HepG2 (cell line): ENCODE measurements around the gene CCT7. TPM values are rescaled to one million over a fixed set of nuclear protein-coding genes. Genes with fewer than 3 reads are reported as not detected.
A peak's percentile ranks its signal among the peaks of the same experiment; 100 is the strongest.

Experiments
- ARHGAP35 ChIP-seq: sonication (generic); formaldehyde crosslinking; IDR thresholded peaks from 2 replicates; pipeline ENCODE4 v1.9.0; 2022; ENCODE audit warnings: mild to moderate bottlenecking, inconsistent platforms, moderate library complexity, missing genetic modification reagents, borderline replicate concordance
- DMAP1 ChIP-seq: IDR thresholded peaks from 2 replicates; pipeline ENCODE4 v1.6.1; 2016
- HNF4G ChIP-seq, 2 experiments: sonication (generic) in 1 of 2; formaldehyde crosslinking in 1 of 2; IDR thresholded peaks; 2 replicates each; pipeline versions ENCODE4 v1.4.0 to v1.6.1; 2011 to 2020; ENCODE audit warnings: borderline replicate concordance in 2 of 2, low read depth in 2 of 2, mild to moderate bottlenecking in 2 of 2, low read length in 1 of 2, missing genetic modification reagents in 1 of 2, moderate library complexity in 1 of 2
- JARID2 ChIP-seq: sonication (generic); formaldehyde crosslinking; IDR thresholded peaks from 2 replicates; pipeline ENCODE4 v1.8.1; 2023; ENCODE audit warnings: missing genetic modification reagents, inconsistent platforms; ENCODE audit not compliant: insufficient replicate concordance
- PTBP1 ChIP-seq: fragments of 200-400 bp; formaldehyde crosslinking; IDR thresholded peaks from 2 replicates; pipeline ENCODE4 v1.6.1; 2018; ENCODE audit warnings: low read length, low read depth; ENCODE audit not compliant: poor library complexity, severe bottlenecking
- SMC3 ChIP-seq: IDR thresholded peaks from 2 replicates; pipeline ENCODE4 v1.6.1; 2011; ENCODE audit warnings: low read length, improper control_type of control experiment
- YEATS2 ChIP-seq: sonication (generic); formaldehyde crosslinking; IDR thresholded peaks from 2 replicates; pipeline ENCODE4 v1.4.0; 2020; ENCODE audit warnings: missing genetic modification reagents, borderline replicate concordance
- ZNF230 ChIP-seq: sonication (generic); formaldehyde crosslinking; IDR thresholded peaks from 2 replicates; pipeline ENCODE4 v1.4.0; 2020; ENCODE audit warnings: mild to moderate bottlenecking, missing genetic modification reagents
- ZNF326 ChIP-seq: sonication (generic); formaldehyde crosslinking; IDR thresholded peaks from 2 replicates; pipeline ENCODE4 v1.4.0; 2020; ENCODE audit warnings: missing genetic modification reagents, borderline replicate concordance
- ZNF724P ChIP-seq: sonication (generic); formaldehyde crosslinking; IDR thresholded peaks from 2 replicates; pipeline ENCODE4 v1.8.0; 2022; ENCODE audit warnings: missing genetic modification reagents, borderline replicate concordance
- ZNF772 ChIP-seq: sonication (generic); formaldehyde crosslinking; IDR thresholded peaks from 2 replicates; pipeline ENCODE4 v1.5.0; 2020; ENCODE audit warnings: mild to moderate bottlenecking, missing genetic modification reagents
- ZNF83 ChIP-seq: sonication (generic); formaldehyde crosslinking; IDR thresholded peaks from 2 replicates; pipeline ENCODE4 v1.4.0; 2020; ENCODE audit warnings: missing genetic modification reagents, mild to moderate bottlenecking, borderline replicate concordance
- polyA plus RNA-seq, 8 experiments: library from polyadenylated mRNA; depleted of rRNA in 3 of 8; stranded (reverse) in 7 of 8; unstranded in 1 of 8; fragments of >200 nt; fragmentation: Illumina TruSeq in 4 of 8; extraction: Trizol in 4 of 8; gene quantifications; 2 replicates each; pipeline versions ENCODE4 v1.2.1 to v1.2.3, GENCODE V29; 2011 to 2016; ENCODE audit warnings: low read depth in 4 of 8, missing spikeins in 1 of 8, mixed read lengths in 1 of 8; ENCODE audit not compliant: insufficient read depth in 1 of 8
- total RNA-seq, 5 experiments: library from RNA; depleted of rRNA; stranded (reverse); fragments of >200 nt; fragmentation: Illumina TruSeq; extraction: Trizol; gene quantifications; 2 replicates each; pipeline ENCODE4 v1.2.3, GENCODE V29; 2016; ENCODE audit warnings: low read depth in 1 of 5
- TF ChIP-seq, protein P1 (sequence below): fragments of 450-650 bp; IDR thresholded peaks from 2 replicates; pipeline ENCODE4 v1.6.1; 2017
- TF ChIP-seq, protein P2 (sequence below): IDR thresholded peaks from 2 replicates; pipeline ENCODE4 v1.4.0; 2020; ENCODE audit warnings: mild to moderate bottlenecking, missing genetic modification reagents
- TF ChIP-seq, protein P3 (sequence below): sonication (generic); formaldehyde crosslinking; IDR thresholded peaks from 2 replicates; pipeline ENCODE4 v1.4.0; 2020; ENCODE audit warnings: missing genetic modification reagents
- TF ChIP-seq, protein P4 (sequence below): IDR thresholded peaks from 2 replicates; pipeline ENCODE4 v1.6.1; 2016; ENCODE audit warnings: low read depth, control low read depth

CCT7 gene
- total and polyA plus RNA-seq, 2 of the 13 experiments (the other 11 are each of a cell fraction or from before 2014, with no cell fraction given) = 347 to 517 TPM

DNA sequence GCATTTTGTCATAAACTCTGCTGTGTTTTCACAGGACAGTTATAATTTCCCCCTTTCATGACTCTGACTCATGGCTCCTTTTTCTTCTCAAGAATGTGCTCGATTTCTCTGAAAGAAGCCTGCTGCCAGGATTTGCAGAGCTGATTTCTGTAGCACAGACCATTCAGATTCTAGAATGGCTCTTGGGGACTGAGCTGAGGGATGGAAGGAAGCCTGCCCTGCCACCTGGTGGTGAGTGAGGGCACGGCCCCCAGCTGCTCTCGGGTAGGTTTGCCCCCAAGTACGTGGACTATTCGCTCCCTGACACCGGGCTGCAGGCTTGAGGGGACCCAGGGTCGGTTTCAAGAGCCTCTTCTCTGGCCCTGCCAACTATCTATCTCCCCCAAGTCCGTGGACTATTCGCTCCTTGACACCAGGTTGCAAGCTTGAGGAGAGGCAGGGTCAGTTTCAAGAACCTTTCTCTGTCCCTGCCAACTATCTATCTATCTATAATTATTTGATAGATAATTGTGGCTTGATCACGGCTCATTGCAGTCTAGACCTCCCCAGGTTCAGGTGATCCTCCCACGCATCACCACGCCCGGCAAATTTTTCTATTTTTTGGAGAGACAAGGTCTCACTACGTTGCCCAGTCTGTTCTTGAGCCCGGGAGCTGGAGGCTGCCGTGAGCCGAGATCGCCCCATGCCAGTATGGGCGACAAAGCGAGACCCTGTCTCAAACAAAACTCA is 21.5 kb upstream of the CCT7 start (continued):
- TF ChIP-seq JARID2 (CRISPR knock-in tag) (peak; percentile 33), ARHGAP35 (CRISPR knock-in tag) (no peak), ZNF230 (CRISPR knock-in tag) (0 out of 2 replicates have a peak, but pooled peaks have one; percentile 34), SMC3 (peak; percentile 51), PTBP1 (no peak), DMAP1 (CRISPR knock-in tag) (peak; percentile 37; the same call in 1 of the 2 replicates), ZNF83 (CRISPR knock-in tag) (0 out of 2 replicates have a peak, but pooled peaks have one; percentile 45), HNF4G (IDR thresholded peaks at IDR 0.05; ENCODE audit: borderline replicate concordance, low read depth, low read length) (no peak), HNF4G (CRISPR knock-in tag; IDR thresholded peaks at IDR 0.05; ENCODE audit: borderline replicate concordance, low read depth) (0 out of 2 replicates have a peak, but pooled peaks have one; percentile 16), ZNF772 (peak; percentile 51; the same call in 1 of the 2 replicates), YEATS2 (CRISPR knock-in tag) (peak; percentile 53; the same call in 1 of the 2 replicates), ZNF326 (no peak), ZNF724P (0 out of 2 replicates have a peak, but pooled peaks have one; percentile 40)
- TF ChIP-seq, protein P1, sequence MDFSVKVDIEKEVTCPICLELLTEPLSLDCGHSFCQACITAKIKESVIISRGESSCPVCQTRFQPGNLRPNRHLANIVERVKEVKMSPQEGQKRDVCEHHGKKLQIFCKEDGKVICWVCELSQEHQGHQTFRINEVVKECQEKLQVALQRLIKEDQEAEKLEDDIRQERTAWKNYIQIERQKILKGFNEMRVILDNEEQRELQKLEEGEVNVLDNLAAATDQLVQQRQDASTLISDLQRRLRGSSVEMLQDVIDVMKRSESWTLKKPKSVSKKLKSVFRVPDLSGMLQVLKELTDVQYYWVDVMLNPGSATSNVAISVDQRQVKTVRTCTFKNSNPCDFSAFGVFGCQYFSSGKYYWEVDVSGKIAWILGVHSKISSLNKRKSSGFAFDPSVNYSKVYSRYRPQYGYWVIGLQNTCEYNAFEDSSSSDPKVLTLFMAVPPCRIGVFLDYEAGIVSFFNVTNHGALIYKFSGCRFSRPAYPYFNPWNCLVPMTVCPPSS = no peak
- TF ChIP-seq, protein P2, sequence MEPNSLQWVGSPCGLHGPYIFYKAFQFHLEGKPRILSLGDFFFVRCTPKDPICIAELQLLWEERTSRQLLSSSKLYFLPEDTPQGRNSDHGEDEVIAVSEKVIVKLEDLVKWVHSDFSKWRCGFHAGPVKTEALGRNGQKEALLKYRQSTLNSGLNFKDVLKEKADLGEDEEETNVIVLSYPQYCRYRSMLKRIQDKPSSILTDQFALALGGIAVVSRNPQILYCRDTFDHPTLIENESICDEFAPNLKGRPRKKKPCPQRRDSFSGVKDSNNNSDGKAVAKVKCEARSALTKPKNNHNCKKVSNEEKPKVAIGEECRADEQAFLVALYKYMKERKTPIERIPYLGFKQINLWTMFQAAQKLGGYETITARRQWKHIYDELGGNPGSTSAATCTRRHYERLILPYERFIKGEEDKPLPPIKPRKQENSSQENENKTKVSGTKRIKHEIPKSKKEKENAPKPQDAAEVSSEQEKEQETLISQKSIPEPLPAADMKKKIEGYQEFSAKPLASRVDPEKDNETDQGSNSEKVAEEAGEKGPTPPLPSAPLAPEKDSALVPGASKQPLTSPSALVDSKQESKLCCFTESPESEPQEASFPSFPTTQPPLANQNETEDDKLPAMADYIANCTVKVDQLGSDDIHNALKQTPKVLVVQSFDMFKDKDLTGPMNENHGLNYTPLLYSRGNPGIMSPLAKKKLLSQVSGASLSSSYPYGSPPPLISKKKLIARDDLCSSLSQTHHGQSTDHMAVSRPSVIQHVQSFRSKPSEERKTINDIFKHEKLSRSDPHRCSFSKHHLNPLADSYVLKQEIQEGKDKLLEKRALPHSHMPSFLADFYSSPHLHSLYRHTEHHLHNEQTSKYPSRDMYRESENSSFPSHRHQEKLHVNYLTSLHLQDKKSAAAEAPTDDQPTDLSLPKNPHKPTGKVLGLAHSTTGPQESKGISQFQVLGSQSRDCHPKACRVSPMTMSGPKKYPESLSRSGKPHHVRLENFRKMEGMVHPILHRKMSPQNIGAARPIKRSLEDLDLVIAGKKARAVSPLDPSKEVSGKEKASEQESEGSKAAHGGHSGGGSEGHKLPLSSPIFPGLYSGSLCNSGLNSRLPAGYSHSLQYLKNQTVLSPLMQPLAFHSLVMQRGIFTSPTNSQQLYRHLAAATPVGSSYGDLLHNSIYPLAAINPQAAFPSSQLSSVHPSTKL (CRISPR knock-in tag) = peak; percentile 50; the same call in 1 of the 2 replicates
- TF ChIP-seq, protein P3, sequence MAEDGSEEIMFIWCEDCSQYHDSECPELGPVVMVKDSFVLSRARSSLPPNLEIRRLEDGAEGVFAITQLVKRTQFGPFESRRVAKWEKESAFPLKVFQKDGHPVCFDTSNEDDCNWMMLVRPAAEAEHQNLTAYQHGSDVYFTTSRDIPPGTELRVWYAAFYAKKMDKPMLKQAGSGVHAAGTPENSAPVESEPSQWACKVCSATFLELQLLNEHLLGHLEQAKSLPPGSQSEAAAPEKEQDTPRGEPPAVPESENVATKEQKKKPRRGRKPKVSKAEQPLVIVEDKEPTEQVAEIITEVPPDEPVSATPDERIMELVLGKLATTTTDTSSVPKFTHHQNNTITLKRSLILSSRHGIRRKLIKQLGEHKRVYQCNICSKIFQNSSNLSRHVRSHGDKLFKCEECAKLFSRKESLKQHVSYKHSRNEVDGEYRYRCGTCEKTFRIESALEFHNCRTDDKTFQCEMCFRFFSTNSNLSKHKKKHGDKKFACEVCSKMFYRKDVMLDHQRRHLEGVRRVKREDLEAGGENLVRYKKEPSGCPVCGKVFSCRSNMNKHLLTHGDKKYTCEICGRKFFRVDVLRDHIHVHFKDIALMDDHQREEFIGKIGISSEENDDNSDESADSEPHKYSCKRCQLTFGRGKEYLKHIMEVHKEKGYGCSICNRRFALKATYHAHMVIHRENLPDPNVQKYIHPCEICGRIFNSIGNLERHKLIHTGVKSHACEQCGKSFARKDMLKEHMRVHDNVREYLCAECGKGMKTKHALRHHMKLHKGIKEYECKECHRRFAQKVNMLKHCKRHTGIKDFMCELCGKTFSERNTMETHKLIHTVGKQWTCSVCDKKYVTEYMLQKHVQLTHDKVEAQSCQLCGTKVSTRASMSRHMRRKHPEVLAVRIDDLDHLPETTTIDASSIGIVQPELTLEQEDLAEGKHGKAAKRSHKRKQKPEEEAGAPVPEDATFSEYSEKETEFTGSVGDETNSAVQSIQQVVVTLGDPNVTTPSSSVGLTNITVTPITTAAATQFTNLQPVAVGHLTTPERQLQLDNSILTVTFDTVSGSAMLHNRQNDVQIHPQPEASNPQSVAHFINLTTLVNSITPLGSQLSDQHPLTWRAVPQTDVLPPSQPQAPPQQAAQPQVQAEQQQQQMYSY (CRISPR knock-in tag) = peak; percentile 25; the same call in 1 of the 2 replicates
- TF ChIP-seq, protein P4, sequence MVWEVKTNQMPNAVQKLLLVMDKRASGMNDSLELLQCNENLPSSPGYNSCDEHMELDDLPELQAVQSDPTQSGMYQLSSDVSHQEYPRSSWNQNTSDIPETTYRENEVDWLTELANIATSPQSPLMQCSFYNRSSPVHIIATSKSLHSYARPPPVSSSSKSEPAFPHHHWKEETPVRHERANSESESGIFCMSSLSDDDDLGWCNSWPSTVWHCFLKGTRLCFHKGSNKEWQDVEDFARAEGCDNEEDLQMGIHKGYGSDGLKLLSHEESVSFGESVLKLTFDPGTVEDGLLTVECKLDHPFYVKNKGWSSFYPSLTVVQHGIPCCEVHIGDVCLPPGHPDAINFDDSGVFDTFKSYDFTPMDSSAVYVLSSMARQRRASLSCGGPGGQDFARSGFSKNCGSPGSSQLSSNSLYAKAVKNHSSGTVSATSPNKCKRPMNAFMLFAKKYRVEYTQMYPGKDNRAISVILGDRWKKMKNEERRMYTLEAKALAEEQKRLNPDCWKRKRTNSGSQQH (CRISPR knock-in tag) = no peak
